Pancreas (tissue), 10 donors: ENCODE results near the gene NFKBIL1. TPM values are rescaled to one million over a fixed set of nuclear protein-coding genes. Genes with fewer than 3 reads are reported as not detected.
A peak's percentile ranks its signal among the peaks of the same experiment; 100 is the strongest.

Source experiments
- ATAC-seq, 4 donors: fragments of 200-7000 bp; cut with Tn5 transposase; one replicate each; pipeline versions ENCODE4 v1.8.0 to v1.9.1; 2020; ENCODE audit warnings: mild to moderate bottlenecking in 4 of 4, moderate library complexity in 4 of 4
- DNase-seq, 6 donors: peaks; one replicate each; pipeline ENCODE4 v3.0.0-alpha.2; 2020
- FAIRE-seq: peaks from 2 replicates; lab custom pipeline; 2012; peaks lifted over from hg19 to GRCh38; lab: Jason Lieb, UNC
- H3K27ac ChIP-seq, 4 donors: fragments of 200-600 bp; sonication (generic); 1 replicate in 3 of 4; 2 replicates in 1 of 4; pipeline versions ENCODE4 v1.5.0 to v1.8.0; 2020
- H3K27me3 ChIP-seq, 4 donors: fragments of 200-600 bp; one replicate each; pipeline ENCODE4 v1.8.0; 2021
- H3K36me3 ChIP-seq, 3 donors: fragments of 200-600 bp; sonication (generic) in 1 of 3; one replicate each; pipeline versions ENCODE4 v1.5.0 to v1.8.0; 2020 to 2021
- H3K4me1 ChIP-seq, 3 donors: fragments of 200-600 bp; one replicate each; pipeline ENCODE4 v1.8.0; 2021
- H3K4me3 ChIP-seq, 4 donors: fragments of 200-600 bp; sonication (generic) in 2 of 4; one replicate each; pipeline versions ENCODE4 v1.5.0 to v1.8.0; 2020 to 2021
- H3K9me3 ChIP-seq, 4 donors: fragments of 200-600 bp; one replicate each; pipeline ENCODE4 v1.8.0; 2021
- CTCF ChIP-seq, 4 donors: fragments of 200-600 bp; sonication (generic) in 3 of 4; IDR thresholded peaks; one replicate each; pipeline versions ENCODE4 v1.5.0 to v1.8.0; 2021; ENCODE audit warnings: antibody characterized with exemption in 4 of 4
- WGBS, 2 donors: extraction: QIAGEN DNeasy Blood & Tissue Kit; methylation state at CpG; one replicate each; pipeline ENCODE4 v1.1.7; 2013; 5-methylcytosine and 5-hydroxymethylcytosine counted together
- intact Hi-C, 3 donors: fragments of 100-400 bp; cut with DNase I; formaldehyde crosslinking; loops; one replicate each; pipeline versions ENCODE4 v1.11.1 to v1.14.2; 2022
- polyA plus RNA-seq, 2 donors: library from polyadenylated mRNA; stranded (reverse); fragments of 200-250 nt; gene quantifications; one replicate each; pipeline ENCODE4 v1.2.3, GENCODE V29; 2013
- total RNA-seq, 6 donors: library from RNA; stranded (reverse); fragmentation: NEBNext Ultra II Directional in 4 of 6; extraction: Animal tissue kit (Norgen Biotek cat#: 25700) in 4 of 6; gene quantifications; one replicate each; pipeline versions ENCODE4 v1.2.1 to v1.2.4, GENCODE V29; 2021 to 2023
- donor health status: healthy with polysubstance abuse.
- donor health status: DM: no; HTN: no; CAD: no; lungs with moderate emphysema.
- donor health status: DM: no; HTN: no; CAD: no.
- donor health status: control.
- donor health status: control.
- donor health status: Bipolar disorder and iron deficiency.
- donor health status: DM: yes; HTN: yes; CAD: no.
- donor health status: DM: no; HTN: no; CAD: no.
- donor health status: DM: no; HTN: no; CAD: no.
- donor health status: DM: yes; HTN: yes; CAD: no.

Gene NFKBIL1
- total and polyA plus RNA-seq, 8 donors, result 12.1 to 46.0 (median 21.5) TPM

DNA sequence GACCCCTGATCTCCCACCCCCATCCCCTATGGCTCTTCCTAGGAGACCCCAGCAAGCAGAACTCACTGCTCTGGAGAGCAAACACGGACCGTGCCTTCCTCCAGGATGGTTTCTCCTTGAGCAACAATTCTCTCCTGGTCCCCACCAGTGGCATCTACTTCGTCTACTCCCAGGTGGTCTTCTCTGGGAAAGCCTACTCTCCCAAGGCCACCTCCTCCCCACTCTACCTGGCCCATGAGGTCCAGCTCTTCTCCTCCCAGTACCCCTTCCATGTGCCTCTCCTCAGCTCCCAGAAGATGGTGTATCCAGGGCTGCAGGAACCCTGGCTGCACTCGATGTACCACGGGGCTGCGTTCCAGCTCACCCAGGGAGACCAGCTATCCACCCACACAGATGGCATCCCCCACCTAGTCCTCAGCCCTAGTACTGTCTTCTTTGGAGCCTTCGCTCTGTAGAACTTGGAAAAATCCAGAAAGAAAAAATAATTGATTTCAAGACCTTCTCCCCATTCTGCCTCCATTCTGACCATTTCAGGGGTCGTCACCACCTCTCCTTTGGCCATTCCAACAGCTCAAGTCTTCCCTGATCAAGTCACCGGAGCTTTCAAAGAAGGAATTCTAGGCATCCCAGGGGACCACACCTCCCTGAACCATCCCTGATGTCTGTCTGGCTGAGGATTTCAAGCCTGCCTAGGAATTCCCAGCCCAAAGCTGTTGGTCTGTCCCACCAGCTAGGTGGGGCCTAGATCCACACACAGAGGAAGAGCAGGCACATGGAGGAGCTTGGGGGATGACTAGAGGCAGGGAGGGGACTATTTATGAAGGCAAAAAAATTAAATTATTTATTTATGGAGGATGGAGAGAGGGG lies 26.1 kb downstream of the NFKBIL1 start:
- Histone ChIP-seq H3K4me1 (peaks cover 0 to 6% (median 0%) of the 10 kb centered on the region in 3 donors), H3K4me3 (no peak overlapping the region), H3K9me3 (no peaks in the 10 kb centered on the region), H3K36me3 (no peaks in the 10 kb centered on the region), H3K27me3 (no peaks in the 10 kb centered on the region), H3K27ac (no peak overlapping the region)
- FAIRE-seq, result no peak
- intact Hi-C loops, result no loop called here
- no peak for TF ChIP-seq CTCF (IDR thresholded peaks at IDR 0.05)
- DNase-seq, result peak in 1 of 6 donors; percentile 15
- ATAC-seq, result no peak
- 67 to 70% methylated on average over 9 of the region's 9 CpGs for WGBS, 2 donors

GRCh38 chr6:31574106-31575061 lies 27.0 kb downstream of the NFKBIL1 start:
- Histone ChIP-seq H3K4me3 (no peak overlapping the region), H3K4me1 (peaks cover 0 to 9% (median 5%) of the 10 kb centered on the region in 3 donors), H3K27me3 (no peaks in the 10 kb centered on the region), H3K27ac (no peak overlapping the region), H3K36me3 (no peaks in the 10 kb centered on the region), H3K9me3 (no peaks in the 10 kb centered on the region)
- WGBS, 2 donors, result 64 to 76% methylated on average over 14 of the region's 14 CpGs
- intact Hi-C loops, result no loop called here
- no peak for TF ChIP-seq CTCF (IDR thresholded peaks at IDR 0.05)
- peak in 1 of 6 donors; percentile 22 for DNase-seq
- FAIRE-seq, result no peak
- ATAC-seq, result no peak

DNA sequence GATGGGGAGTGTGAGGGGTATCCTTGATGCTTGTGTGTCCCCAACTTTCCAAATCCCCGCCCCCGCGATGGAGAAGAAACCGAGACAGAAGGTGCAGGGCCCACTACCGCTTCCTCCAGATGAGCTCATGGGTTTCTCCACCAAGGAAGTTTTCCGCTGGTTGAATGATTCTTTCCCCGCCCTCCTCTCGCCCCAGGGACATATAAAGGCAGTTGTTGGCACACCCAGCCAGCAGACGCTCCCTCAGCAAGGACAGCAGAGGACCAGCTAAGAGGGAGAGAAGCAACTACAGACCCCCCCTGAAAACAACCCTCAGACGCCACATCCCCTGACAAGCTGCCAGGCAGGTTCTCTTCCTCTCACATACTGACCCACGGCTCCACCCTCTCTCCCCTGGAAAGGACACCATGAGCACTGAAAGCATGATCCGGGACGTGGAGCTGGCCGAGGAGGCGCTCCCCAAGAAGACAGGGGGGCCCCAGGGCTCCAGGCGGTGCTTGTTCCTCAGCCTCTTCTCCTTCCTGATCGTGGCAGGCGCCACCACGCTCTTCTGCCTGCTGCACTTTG lies 28.0 kb downstream of the NFKBIL1 start, which contains the start of gene TNF:
Gene TNF (plus strand): TSS at position 231 of the 567 bp plus-strand sequence. CDS start 177 bp downstream, at position 408.
- peak in 2 of 4 donors; percentile 26 to 60 for ATAC-seq
- no peaks in the 10 kb centered on the region for H3K27me3 ChIP-seq
- intact Hi-C loops, result no loop called here
- H3K4me3 ChIP-seq, result peak within 1 kb of the TSS in 1 of 4 donors; percentile 22
- peak in 2 of 6 donors; percentile 33 to 47 for DNase-seq
- no peak for TF ChIP-seq CTCF (IDR thresholded peaks at IDR 0.05)
- H3K36me3 ChIP-seq, result no peaks in the 10 kb centered on the region
- 62 to 72% methylated on average over 18 to 19 of the region's 19 CpGs for WGBS, 2 donors
- no peak for FAIRE-seq
- H3K27ac ChIP-seq, result no peak within 1 kb of the TSS
- H3K9me3 ChIP-seq, result no peaks in the 10 kb centered on the region
- H3K4me1 ChIP-seq, result peaks cover 0 to 11% (median 5%) of the 10 kb centered on the region in 3 donors

DNA sequence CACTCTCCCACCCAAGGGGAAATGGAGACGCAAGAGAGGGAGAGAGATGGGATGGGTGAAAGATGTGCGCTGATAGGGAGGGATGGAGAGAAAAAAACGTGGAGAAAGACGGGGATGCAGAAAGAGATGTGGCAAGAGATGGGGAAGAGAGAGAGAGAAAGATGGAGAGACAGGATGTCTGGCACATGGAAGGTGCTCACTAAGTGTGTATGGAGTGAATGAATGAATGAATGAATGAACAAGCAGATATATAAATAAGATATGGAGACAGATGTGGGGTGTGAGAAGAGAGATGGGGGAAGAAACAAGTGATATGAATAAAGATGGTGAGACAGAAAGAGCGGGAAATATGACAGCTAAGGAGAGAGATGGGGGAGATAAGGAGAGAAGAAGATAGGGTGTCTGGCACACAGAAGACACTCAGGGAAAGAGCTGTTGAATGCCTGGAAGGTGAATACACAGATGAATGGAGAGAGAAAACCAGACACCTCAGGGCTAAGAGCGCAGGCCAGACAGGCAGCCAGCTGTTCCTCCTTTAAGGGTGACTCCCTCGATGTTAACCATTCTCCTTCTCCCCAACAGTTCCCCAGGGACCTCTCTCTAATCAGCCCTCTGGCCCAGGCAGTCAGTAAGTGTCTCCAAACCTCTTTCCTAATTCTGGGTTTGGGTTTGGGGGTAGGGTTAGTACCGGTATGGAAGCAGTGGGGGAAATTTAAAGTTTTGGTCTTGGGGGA lies 28.7 kb downstream of the NFKBIL1 start:
- H3K27ac ChIP-seq, result no peak overlapping the region

More for the DNA sequence above, 28.7 kb downstream of the NFKBIL1 start:
- H3K9me3 ChIP-seq, result no peaks in the 10 kb centered on the region
- TF ChIP-seq CTCF (IDR thresholded peaks at IDR 0.05), result no peak
- ATAC-seq (no peak), FAIRE-seq (no peak), DNase-seq (no peak)
- no peaks in the 10 kb centered on the region for H3K27me3 ChIP-seq
- intact Hi-C loops, result no loop called here
- H3K4me1 ChIP-seq, result peaks cover 0 to 14% (median 5%) of the 10 kb centered on the region in 3 donors
- WGBS, 2 donors, result 71 to 80% methylated on average over 8 of the region's 8 CpGs
- peak overlapping the region in 1 of 4 donors; percentile 22 for H3K4me3 ChIP-seq
- no peaks in the 10 kb centered on the region for H3K36me3 ChIP-seq
